Retinal pigment epithelial cell (primary cell): ENCODE data around the gene SCLY.

Source experiments
- DNase-seq: peaks from one replicate; pipeline ENCODE4 v3.0.0-alpha.2; 2010; ENCODE audit warnings: low read depth
- H3K4me3 ChIP-seq: 2 replicates; pipeline ENCODE4 v1.5.1; 2011; ENCODE audit warnings: mild to moderate bottlenecking, low read length, control low read depth, moderate library complexity
- TF ChIP-seq, protein P1 (sequence below): conservative IDR thresholded peaks from 2 replicates; pipeline ENCODE4 v1.5.1; 2011; ENCODE audit warnings: low read depth, low read length, control low read depth, inconsistent platforms

SCLY gene

DNA sequence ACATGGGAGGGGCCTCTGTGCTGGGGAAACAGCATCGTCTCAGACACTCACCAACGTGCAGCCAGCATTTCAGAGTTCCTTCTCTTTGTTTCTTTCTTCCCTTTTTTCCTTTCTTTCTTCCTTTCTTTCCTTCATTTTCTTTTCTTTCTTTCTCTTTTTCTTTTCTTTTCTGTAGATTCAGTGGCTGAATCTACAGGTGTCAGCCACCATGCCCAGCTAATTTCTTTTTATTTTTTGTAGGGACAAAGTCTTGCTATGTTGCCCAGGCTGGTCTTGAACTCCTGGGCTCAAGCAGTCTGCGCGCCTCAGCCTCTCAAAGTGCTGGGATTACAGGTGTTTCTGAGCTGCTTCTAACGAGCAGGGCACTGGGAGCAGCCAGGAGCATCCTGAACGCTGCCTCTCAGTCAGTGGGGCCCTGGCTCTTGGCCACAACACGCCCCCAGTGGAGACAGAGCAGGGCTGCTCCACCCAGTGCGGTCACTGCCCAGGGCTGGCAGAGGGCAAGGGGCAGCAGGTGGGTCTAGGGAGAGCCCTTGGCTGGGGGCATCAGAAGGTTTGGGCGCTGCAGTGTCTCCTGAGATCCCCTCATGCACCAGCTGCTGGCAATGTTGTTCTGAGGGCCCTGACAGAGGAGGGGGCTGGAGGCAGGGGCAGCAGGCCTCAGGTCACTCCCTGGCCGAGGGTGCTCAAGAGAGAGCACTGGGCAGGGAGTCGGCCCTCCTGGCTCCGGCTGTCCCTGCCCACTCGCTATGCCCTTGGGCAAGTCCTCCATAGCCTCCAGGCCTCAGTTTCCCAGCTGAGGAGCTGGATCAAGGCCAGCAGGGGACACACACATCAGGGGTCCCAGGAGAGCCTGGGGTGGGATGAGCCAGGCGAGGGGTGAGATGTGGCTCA lies 72.9 kb downstream of the SCLY start:
- TF ChIP-seq, protein P1, sequence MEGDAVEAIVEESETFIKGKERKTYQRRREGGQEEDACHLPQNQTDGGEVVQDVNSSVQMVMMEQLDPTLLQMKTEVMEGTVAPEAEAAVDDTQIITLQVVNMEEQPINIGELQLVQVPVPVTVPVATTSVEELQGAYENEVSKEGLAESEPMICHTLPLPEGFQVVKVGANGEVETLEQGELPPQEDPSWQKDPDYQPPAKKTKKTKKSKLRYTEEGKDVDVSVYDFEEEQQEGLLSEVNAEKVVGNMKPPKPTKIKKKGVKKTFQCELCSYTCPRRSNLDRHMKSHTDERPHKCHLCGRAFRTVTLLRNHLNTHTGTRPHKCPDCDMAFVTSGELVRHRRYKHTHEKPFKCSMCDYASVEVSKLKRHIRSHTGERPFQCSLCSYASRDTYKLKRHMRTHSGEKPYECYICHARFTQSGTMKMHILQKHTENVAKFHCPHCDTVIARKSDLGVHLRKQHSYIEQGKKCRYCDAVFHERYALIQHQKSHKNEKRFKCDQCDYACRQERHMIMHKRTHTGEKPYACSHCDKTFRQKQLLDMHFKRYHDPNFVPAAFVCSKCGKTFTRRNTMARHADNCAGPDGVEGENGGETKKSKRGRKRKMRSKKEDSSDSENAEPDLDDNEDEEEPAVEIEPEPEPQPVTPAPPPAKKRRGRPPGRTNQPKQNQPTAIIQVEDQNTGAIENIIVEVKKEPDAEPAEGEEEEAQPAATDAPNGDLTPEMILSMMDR: no peak
- DNase-seq: no peak

DNA sequence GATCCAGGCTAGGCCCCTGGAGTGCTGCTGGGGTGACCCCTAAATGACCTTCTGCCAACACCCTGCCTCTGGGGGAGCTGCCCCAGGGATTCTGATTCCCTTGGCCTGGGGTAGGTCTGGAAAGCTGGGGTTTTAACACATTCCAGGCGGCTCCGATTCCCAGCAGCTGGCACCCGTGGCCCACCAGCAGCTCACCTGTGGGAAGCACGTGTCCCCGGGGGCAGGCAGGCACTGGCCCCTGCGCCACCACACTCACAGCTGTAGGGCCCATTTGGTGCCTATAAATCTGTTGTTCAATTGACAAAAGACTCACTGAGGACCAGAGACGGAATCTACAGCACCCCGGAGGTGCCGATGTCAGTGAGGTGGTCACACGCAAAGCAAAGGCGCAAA lies 73.6 kb downstream of the SCLY start:
- TF ChIP-seq, protein P1: no peak
- no peak overlapping the region for H3K4me3 ChIP-seq
- DNase-seq: no peak

More for the DNA sequence above, 72.9 kb downstream of the SCLY start:
- no peak overlapping the region for H3K4me3 ChIP-seq

DNA sequence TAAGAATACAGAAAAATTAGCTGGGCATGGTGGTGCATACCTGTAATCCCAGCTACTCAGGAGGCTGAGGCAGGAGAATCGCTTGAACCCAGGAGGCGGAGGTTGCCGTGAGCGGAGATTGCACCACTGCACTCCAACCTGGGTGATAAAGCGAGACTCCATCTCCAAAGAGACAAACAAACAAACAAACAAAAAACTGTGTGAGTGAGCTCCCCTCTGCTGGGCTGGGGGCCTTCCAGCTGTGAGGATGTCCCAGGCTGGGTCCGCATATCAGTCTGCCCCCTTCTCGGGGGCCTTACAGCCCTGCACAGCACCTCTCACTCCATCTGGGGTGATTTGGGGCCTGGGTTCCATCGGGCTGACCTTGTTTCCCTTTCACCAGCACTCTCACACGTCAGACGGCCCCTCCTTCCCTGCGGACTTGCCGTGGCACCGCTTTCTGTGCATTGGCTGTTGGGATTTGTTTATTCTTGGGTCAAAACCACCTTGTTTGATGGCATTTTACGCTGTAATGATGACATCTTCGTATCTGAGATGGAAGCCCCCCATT lies 74.9 kb downstream of the SCLY start:
- no peak for DNase-seq
- H3K4me3 ChIP-seq: no peak overlapping the region
- TF ChIP-seq, protein P1: no peak

DNA sequence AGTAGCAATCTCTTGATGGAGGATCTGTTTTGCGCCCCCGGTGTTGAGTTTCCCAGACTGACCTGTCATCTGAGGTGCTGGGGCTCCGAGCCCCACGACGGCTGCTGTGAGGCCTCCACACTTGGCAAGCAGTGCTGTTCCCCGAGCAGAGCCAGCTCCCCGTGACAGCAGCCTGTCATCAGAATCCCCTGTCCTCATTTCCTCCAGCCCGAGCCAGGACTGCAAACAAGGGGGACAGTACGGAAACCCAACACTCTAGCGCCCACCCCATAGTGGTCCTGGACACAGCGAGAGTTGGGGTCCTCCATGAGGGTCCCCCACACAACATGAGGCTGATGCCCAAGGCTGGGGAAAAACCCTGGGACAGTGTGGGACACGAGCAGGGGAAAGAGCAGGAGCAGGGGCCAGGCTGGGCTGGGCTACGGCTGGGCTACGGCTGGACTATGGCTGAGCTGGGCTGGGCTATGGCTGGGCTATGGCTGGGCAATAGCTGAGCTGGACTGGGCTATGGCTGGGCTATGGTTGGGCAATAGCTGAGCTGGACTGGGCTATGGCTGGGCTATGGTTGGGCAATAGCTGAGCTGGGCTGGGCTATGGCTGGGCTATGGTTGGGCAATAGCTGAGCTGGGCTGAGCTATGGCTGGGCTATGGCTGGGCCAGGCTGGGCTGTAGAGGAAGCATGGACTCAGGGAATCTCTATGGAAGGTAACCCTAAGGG lies 76.2 kb downstream of the SCLY start:
- DNase-seq: no peak
- H3K4me3 ChIP-seq: no peak overlapping the region
- TF ChIP-seq, protein P1: no peak

DNA sequence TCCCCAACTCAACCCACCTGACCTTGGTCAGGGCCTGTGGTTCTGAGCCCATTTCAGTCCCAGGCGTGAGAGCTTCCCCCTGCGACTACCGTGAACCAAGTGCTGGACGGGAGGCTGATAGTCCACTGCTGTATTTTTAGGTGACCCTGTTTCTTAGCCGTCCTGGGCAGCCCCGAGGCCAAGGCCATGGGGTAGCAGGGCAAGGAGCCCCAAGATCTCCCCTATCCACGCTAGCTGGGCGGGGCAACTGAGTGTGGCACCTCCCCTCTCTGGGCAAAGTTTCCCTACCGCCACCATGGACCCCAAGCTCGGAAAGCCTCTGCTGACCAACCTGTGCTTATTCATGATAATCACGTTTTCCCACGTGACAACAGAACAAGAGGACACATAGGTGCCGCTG lies 77.1 kb downstream of the SCLY start:
- DNase-seq: no peak
- H3K4me3 ChIP-seq: no peak overlapping the region
- TF ChIP-seq, protein P1: no peak

DNA sequence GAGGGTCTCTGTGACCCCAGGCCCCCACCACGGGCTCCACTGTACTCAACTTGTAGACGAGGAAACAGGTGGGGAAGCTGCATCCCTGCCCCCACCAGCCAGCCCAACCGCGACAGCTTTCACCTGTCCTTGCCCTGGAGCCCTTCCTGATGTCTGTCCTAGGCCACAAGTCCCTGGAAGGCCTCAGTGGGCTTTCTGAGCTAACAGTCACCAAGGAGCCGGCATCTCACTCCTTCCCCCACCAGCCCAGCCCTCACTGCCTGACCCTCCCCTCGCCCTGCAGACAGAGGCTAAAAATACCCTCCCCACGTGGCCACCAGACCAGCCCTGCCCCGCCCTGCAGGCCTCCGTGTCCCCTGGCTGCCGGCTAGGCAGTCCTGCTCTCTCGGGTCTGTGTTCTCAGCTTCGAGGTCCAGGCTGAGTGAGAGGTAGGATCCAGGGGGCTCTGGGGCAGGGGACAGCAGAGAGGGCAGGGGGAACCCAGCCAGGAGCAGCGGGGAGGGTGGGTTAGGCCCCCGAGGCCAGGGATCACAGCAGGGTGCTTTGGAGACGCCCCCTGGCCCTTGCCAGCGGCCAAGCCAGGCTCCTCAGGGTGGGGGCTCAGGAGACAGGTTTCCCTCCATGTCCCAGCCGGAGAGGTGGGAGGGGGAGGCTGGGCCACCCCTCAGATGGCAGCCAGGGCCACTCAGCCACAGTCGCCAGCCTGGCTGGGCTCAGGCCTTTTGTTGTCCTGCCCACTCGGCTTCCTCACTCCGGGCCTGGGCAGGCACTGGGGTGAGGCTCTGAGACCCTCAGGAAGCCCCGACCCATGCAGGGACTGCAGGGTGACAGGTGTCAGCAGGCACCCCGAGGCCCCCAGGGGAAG lies 77.8 kb downstream of the SCLY start, which contains the start of gene KLHL30:
TSS of gene KLHL30 (plus strand) at position 338 of the 865 bp plus-strand sequence. CDS start 2,087 bp downstream, outside the sequence.
- H3K4me3 ChIP-seq: peak within 1 kb of the TSS; percentile 24
- TF ChIP-seq, protein P1: no peak
- DNase-seq: peak; percentile 30
